Measurements from ENCODE around the gene DNAL4.

The DNAL4 gene

DNA sequence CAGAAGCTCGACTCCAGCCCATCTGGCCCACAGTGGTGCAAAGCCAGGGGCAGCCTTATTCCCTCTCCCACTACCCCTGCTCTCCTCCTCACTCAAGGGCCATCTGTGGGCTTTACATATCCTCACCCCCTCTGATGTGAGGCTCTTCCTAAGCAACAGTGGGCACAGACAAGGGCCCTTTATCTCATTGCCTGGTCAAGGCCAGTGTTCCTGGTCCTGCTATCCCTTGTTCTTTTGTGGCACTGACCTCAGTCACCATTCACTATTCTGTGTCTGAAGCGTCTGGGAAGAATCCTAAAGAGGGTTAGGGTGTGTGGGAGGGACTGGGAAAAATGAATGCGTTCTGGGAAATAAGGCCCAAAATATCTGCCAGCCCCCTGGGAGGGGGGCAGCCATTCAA lies 7.3 kb downstream of the DNAL4 start:
- DNase-seq (ENCODE audit: extremely low read depth, low read depth): no peak
- no peak for TF ChIP-seq CTCF (IDR thresholded peaks at IDR 0.05; ENCODE audit: low read depth, low read length)

- no peak for TF ChIP-seq CTCF (IDR thresholded peaks at IDR 0.05; ENCODE audit: low read depth, low read length)
- DNase-seq (ENCODE audit: extremely low read depth, low read depth): no peak
Measured at GRCh38 chr22:38784856-38785255, 9.1 kb downstream of the DNAL4 start.

DNA sequence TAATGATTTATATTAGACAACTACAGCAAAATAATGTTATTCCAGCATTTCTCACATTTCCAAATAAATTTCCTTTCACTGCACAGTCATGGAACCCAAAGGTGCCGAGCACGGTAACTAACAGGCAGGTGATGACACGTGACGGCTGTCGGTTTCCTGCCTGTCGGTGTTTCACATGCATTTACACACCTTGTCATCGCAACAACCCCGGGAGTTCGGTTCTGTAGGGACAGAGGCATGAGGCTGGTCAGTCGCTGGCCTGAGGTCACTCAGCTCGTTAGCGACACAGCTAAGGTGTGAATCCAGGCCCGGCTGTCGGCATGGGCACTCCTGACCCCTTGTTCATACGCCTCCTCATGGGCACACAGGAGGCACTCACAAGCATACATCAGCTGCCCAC lies 9.9 kb downstream of the DNAL4 start:
- DNase-seq (ENCODE audit: extremely low read depth, low read depth): no peak
- no peak for TF ChIP-seq CTCF (IDR thresholded peaks at IDR 0.05; ENCODE audit: low read depth, low read length)

- no peak for DNase-seq (ENCODE audit: extremely low read depth, low read depth)
- no peak for TF ChIP-seq CTCF (IDR thresholded peaks at IDR 0.05; ENCODE audit: low read depth, low read length)
Measured at GRCh38 chr22:38783095-38783615, 10.8 kb downstream of the DNAL4 start.

- DNase-seq (ENCODE audit: extremely low read depth, low read depth): no peak
- TF ChIP-seq CTCF (IDR thresholded peaks at IDR 0.05; ENCODE audit: low read depth, low read length): no peak
Measured at GRCh38 chr22:38782402-38783094, 11.4 kb downstream of the DNAL4 start.

- no peak for TF ChIP-seq CTCF (IDR thresholded peaks at IDR 0.05; ENCODE audit: low read depth, low read length)
- DNase-seq (ENCODE audit: extremely low read depth, low read depth): no peak
Measured at GRCh38 chr22:38781033-38781432, 12.9 kb downstream of the DNAL4 start.

- no peak for TF ChIP-seq CTCF (IDR thresholded peaks at IDR 0.05; ENCODE audit: low read depth, low read length)
- DNase-seq (ENCODE audit: extremely low read depth, low read depth): no peak
Measured at GRCh38 chr22:38777087-38777671, 16.8 kb downstream of the DNAL4 start.
